Epithelial cell of umbilical artery (primary cell): ENCODE results near the gene RBMXL2. TPM values are rescaled to one million over a fixed set of nuclear protein-coding genes. Genes with fewer than 3 reads are reported as not detected.

Experiments used
- total RNA-seq: library from RNA; depleted of rRNA; stranded (reverse); fragments of >200 nt; gene quantifications from 2 replicates; pipeline ENCODE4 v1.2.3, GENCODE V29; 2014

RBMXL2 gene
- total RNA-seq: under 0.01 TPM in 1 of 2 replicates, not detected in the other

DNA sequence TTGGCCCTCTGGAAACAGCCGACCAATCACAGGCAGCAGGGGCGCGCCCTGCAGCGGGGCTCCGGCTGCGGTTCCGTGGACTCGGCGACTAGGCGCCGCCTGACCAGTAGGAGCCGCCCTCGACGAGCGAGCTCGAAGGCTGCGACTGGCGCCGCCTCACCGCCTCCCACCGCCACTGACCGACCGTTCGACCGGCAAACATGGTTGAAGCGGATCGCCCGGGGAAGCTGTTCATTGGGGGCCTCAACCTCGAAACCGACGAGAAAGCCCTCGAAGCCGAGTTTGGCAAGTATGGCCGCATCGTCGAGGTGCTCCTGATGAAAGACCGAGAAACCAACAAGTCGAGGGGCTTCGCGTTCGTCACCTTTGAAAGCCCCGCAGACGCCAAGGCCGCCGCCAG, at the start of gene RBMXL2:
RBMXL2 (plus strand) TSS at position 78 of the 400 bp plus-strand sequence; CDS start at position 201, 123 bp downstream.

Other genes starting within 250 kb of the RBMXL2 start
- gene OR10A5, start 243.3 kb upstream of the RBMXL2 start, total RNA-seq: not detected in 2 replicates
- not detected in 2 replicates for gene OR10A2, start 225.9 kb upstream of the RBMXL2 start, total RNA-seq
- not detected in 2 replicates for gene OR10A4, start 212.4 kb upstream of the RBMXL2 start, total RNA-seq
- gene OR2D2, start 196.5 kb upstream of the RBMXL2 start, total RNA-seq: 0.15 and 0.32 TPM in 2 replicates
- not detected in 2 replicates for gene OR2D3, start 168.0 kb upstream of the RBMXL2 start, total RNA-seq
- 2.9 and 7.1 TPM in 2 replicates for gene ZNF215, start 162.6 kb upstream of the RBMXL2 start, total RNA-seq
- gene ZNF214, start 68.7 kb upstream of the RBMXL2 start, total RNA-seq: 1.9 and 3.5 TPM in 2 replicates
- under 0.01 and 0.15 TPM in 2 replicates for gene NLRP14, start 68.5 kb upstream of the RBMXL2 start, total RNA-seq
- 0.15 and 0.97 TPM in 2 replicates for gene SYT9, start 162.9 kb downstream of the RBMXL2 start, total RNA-seq